GM18861 (cell line): Measurements from ENCODE around the gene RFX4.

ENCODE experiments used
- ATAC-seq: cut with Tn5 transposase; IDR thresholded peaks from one replicate; pipeline ENCODE4 v1.9.1; 2021; ENCODE audit not compliant: unreplicated experiment

The RFX4 gene

DNA sequence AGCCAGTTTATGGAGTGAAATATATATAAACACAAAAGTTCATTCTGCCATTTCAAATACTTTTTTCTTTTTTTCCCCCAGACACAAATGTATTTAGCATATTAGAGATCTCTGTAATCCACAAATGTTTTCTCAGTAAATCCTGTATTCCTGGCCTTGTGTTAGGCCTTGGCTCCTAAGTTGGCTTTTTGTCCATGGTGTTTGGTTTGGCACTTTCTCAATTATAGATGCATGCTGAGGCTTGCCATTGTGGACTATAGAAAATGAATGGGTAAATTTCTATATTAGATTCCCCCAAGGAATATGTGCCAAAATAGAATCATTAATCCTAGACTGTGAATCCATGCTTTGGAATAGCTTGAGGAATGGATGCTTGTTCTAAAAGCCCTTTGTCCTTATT lies 208.7 kb downstream of the RFX4 start:
- no peak for ATAC-seq

DNA sequence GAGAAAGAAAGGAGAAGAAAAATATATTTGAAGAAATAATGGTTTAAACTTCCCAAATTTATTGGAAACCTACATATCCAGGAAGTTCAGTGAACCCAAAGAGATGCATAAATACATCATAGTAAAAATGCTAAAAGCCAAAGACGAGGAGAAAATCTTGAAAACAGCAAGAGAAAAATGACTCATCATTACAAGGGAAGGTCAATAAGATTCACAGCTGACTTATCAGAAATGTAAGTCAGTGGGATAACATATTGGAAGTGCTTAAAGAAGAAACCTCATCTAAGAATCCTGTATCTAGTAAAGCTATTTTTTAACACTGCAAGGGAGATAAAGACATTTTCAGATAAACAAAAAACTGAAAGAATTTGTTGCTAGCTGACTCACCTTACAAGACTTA lies 211.6 kb downstream of the RFX4 start:
- no peak for ATAC-seq

DNA sequence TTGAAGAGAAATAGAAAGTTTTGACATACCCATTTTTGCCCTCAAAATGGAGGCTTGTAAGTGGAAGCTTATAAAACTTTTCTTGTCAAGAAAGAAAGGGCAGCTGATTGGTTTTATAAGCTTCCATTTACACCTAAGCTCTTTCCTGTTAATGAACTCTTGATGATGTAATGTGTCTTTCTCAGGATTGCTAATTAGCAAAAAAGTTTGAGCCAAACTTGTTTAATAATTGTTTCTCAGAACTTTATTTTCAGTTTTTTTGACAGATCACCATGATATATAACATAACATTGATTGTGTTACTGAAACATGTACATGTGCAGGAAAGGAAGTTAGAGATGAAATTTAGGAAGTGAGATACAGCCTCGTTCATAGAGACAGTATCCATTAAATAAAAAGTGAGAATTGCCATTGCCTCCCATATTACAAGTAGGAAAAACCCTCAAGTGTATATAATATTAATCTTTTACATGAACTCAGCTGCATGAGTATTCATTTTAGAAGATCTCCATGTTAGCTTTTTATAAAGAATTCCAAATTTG lies 218.4 kb downstream of the RFX4 start:
- ATAC-seq: no peak

DNA sequence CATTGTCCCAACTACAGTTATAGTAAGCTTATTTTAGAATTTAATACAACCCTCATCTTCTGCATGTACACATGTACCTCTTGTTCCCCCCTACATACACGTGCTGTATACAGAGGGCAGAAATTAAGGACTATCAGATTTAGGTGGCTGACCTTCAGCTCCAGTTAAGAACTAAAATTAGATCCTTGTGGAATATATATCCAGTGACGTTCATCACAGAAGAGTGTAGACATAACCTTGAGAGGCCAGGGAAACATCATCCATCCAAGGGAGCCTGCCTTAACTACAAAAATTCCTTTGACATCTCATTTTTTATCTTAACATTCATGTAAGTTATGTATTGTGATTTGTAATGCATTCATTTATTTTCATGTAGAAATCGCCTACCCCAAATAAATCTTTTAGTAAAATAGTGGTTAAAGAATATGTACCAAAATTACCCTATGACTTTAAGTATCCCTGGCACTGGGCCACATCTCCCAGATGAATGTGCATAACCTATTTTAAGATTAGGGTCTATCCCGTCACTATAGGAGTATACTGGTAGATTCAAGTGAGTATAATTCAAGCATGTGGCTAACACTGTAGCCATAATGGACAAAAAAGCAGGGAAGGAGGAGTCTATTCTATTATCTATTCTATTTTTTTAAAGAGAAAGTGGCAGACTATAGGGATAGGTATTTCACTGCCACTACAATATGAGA lies 219.2 kb downstream of the RFX4 start:
- no peak for ATAC-seq

DNA sequence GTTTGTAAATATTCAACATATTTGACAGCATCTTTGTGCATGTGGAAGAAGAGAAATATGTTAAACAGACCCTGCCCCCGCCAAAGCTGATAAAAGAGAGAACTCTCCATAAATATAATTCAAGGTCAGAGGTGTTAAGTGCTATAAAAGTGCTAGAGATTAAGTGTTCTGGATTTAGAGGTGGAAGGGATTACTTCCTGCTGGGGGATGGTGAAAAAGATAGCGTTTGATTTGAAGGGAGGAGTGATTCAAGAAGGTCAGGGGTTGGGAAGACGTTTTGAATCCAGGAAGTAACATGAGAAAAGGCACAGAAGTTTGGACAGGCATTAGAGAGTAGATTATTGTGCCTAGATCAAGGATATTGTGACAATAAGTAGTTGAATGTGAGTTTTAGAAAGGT lies 221.9 kb downstream of the RFX4 start:
- no peak for ATAC-seq
